ENCODE data around the gene CDC42BPB.

Gene CDC42BPB

DNA sequence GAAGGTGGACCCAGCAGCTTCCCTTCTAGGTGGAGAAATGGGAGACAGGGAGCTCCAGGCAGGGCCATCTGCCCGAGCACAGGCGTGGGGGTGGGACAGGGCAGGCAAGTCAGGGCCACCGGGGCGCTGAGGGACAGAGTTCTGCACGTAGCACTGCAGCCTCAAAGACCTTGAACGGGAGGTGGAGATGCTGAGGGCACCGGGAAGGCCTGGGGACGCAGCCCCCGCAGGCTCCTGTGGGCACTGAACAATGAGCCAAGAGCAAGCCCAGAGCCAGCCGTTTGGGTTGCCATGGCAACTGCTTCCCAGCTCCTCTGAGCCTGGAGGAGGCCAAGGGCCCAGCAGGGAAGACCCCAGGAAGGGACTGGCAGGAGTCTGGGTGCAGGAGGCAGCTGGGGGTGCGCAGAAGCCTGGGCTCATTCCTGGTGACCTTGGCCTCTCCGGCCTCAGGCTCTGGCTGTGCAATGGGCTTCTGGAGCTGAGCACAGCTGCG, 30.0 kb upstream of the CDC42BPB start:
- no peaks in the 10 kb centered on the region for H3K9me3 Mint-ChIP-seq
- peaks cover 7% of the 10 kb centered on the region for H3K27me3 Mint-ChIP-seq (ENCODE audit: low read depth)
- no peak overlapping the region for H3K4me3 Mint-ChIP-seq
- no peak overlapping the region for H3K27ac Mint-ChIP-seq
- no peaks in the 10 kb centered on the region for H3K36me3 Mint-ChIP-seq (ENCODE audit: low read depth)
- no peaks in the 10 kb centered on the region for H3K4me1 Mint-ChIP-seq (ENCODE audit: low read depth)

DNA sequence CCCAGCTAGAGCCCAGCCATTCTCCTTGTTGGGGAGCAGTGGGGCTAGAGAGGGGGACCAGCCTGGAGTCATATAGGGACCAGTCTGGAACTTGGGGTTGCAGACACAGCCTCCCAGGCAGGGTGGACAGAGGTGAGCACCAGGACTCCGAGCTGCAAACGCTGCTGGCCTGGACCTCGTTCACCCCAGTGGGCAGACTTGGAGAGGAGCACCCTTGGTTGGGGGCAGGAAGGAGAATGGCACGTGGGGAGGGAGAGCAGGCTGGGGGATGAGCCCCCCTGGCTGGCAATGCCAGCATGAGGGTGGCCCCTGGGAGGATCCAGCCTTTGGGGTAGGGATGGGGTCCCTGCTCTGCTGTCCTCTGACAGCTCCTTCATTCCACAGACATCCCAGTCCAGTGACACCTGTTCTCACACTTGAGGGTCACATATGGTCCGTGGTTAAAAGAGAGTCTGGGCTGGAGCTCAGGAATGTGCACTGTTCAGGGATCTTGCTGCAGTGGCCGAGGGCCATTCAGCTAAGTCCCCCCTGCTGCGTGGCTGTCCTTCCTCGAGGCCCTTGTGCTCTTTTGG, 29.5 kb upstream of the CDC42BPB start:
- no peaks in the 10 kb centered on the region for H3K9me3 Mint-ChIP-seq
- H3K36me3 Mint-ChIP-seq (ENCODE audit: low read depth), result no peaks in the 10 kb centered on the region
- peaks cover 7% of the 10 kb centered on the region for H3K27me3 Mint-ChIP-seq (ENCODE audit: low read depth)

DNA sequence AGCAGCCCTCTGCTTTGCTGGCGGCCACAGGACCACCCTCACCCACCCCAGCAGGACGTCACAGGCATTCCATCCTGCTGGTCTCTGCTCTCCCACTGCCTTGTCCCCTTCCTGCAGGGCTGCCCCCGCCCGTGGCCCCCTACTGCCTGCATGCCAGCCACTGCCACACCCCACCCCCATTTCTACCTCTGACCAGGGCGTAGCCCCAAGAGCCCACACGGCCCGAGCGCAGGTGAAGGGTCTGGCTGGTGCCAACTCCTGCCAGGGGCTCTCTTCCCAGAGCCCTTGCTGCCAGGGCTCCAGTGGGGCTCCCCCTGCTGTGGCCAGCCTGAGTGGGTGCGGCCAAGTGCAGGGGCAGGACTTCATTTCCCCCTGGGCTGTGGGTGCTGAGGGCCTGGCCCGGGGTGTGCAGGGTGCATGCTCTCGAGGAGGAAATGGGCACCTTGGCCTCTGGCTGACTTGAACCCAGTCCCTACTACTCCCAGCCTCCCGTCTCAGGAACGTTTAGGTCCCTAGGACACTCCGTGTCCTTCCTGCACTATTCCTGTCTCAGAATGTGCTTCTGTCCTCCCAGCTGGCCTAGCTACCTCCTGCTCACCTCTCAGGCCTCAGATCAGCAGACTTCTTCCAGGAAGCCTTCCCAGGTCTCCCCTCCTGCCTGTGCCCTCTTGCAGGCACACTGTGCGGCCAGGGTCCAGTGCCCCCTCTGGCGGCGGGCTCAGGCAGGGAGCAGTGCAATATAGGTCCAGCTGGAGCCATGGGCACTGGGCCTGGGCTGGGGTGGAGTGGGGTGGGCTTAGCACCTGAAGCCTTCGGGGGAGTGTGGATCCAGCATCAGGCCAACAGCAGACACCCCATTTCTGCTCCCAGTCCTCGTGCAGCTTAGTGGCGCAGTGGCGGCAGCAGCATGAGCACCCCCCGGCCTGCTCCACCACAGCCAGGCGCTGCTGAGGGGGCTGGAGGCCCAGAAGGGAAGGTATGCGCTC, 28.1 kb upstream of the CDC42BPB start:
- peaks cover 4% of the 10 kb centered on the region for H3K27me3 Mint-ChIP-seq (ENCODE audit: low read depth)
- no peaks in the 10 kb centered on the region for H3K9me3 Mint-ChIP-seq
- no peaks in the 10 kb centered on the region for H3K36me3 Mint-ChIP-seq (ENCODE audit: low read depth)
- no peak overlapping the region for H3K27ac Mint-ChIP-seq
- no peak overlapping the region for H3K4me3 Mint-ChIP-seq
- no peaks in the 10 kb centered on the region for H3K4me1 Mint-ChIP-seq (ENCODE audit: low read depth)

More for the DNA sequence above, 29.5 kb upstream of the CDC42BPB start:
- Mint-ChIP-seq H3K27ac (no peak overlapping the region), H3K4me3 (no peak overlapping the region), H3K4me1 (ENCODE audit: low read depth) (no peaks in the 10 kb centered on the region)

DNA sequence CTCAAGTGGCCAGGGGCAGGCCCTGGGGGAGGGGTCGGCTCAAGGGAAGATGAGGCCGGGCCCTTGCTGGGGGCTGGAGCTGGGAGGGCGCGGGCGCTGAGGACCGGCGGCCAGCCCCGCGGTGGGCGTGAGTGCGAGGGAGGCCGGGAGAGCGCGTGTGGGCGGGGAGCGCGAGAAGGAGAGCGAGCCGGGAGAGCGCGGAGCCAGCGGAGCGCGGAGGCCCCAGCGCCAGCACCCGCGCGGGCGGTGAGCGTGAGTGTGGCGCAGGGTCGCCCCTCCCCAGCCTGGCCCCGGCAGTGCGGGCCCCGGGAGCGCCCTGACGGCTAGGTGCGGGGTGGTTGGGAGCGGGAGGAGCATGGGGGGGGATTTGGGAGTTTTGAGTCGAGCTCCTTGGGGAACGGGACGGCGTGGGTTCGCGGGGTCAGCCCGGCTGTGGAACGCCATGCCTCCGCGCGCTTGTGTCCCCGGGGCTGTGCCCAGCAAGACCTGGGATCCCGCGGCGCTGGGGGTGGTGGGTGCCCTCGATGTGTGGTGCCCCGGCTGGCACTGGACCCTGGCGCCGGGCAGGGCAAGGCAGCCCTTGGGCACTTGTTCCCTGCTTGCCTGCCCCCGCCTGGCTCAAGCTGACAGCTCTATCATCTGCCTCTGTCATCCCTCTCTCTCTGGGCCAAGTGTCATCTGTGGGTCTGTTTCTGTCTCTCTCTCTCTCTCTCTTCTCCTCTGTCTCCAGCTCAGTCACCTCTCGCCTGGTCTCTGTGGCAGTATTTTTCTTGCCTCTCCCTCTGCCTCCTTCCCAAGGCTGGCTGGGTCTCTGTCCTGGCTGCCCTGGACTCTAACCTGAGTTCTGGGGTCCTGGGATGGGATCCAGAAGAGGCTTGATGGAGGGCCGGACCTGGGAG, 26.9 kb upstream of the CDC42BPB start, which contains the start of gene LBHD2:
Gene LBHD2, plus strand, starts transcription at position 190 of the 899 bp plus-strand sequence. CDS start 1,803 bp downstream, outside the sequence.
- H3K36me3 Mint-ChIP-seq (ENCODE audit: low read depth), result no peaks in the 10 kb centered on the region
- H3K4me3 Mint-ChIP-seq, result no peak within 1 kb of the TSS
- H3K27me3 Mint-ChIP-seq (ENCODE audit: low read depth), result peaks cover 4% of the 10 kb centered on the region
- no peaks in the 10 kb centered on the region for H3K9me3 Mint-ChIP-seq
- H3K27ac Mint-ChIP-seq, result no peak within 1 kb of the TSS
- no peaks in the 10 kb centered on the region for H3K4me1 Mint-ChIP-seq (ENCODE audit: low read depth)

DNA sequence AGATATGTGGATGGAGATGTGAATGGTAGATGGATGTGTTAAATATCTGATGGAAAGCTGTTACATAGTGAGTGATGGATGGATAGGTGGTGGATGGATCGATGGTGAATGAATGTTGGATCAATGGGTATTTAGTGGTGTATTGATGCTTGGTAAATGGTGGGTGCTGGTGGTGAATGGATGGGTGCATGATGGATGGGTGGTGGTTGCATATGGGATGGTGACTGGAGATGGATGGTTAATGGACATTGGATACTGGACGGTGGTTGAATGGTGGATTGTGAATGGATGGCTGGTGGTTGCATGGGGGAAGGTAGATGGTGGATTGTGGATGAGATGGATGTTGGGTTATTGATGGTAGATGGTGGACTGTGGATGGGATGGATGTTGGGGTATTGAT, 24.6 kb upstream of the CDC42BPB start:
- no peaks in the 10 kb centered on the region for H3K36me3 Mint-ChIP-seq (ENCODE audit: low read depth)

DNA sequence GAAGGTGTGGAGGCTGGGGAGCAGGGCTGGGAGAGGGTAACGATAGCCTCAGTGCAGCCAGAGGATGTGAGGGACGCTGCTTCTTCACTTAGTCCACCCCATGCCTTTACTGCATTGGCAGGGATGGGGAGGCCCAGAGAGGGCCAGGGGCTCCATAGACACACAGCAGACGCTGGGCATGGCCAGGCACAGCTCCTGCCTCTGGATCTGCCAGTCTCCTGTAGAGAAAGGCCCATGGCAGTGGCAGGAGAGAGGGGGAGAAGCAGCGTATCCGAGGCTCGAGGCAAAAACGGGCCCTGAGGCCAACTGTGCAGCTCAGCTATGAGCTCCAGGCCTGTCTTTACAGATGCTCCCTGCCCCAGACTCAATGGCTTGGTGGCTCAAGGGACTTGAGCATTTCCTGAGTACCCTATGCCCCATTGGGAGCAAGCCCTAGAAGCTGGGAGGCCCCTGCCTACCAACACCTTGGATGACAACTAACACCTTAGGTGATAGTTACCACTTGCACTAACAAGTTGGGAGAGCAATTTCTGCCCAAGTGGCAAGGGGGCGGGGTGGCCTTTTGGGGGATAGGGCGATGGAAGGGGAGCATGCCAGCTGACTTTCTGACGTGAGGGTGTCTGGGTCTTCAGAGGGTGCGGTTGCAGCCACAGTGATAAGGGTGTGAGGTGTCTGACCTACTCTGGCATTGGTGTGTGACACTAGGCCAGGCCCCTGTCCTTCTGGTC, 21.7 kb upstream of the CDC42BPB start:
- Mint-ChIP-seq H3K4me1 (ENCODE audit: low read depth) (no peaks in the 10 kb centered on the region), H3K36me3 (ENCODE audit: low read depth) (no peaks in the 10 kb centered on the region), H3K27ac (no peak overlapping the region), H3K27me3 (ENCODE audit: low read depth) (peaks cover 5% of the 10 kb centered on the region), H3K4me3 (no peak overlapping the region), H3K9me3 (no peaks in the 10 kb centered on the region)

More for the DNA sequence above, 24.6 kb upstream of the CDC42BPB start:
- no peak overlapping the region for H3K27ac Mint-ChIP-seq
- H3K4me3 Mint-ChIP-seq, result no peak overlapping the region
- H3K27me3 Mint-ChIP-seq (ENCODE audit: low read depth), result peaks cover 4% of the 10 kb centered on the region
- H3K9me3 Mint-ChIP-seq, result no peaks in the 10 kb centered on the region
- no peaks in the 10 kb centered on the region for H3K4me1 Mint-ChIP-seq (ENCODE audit: low read depth)

DNA sequence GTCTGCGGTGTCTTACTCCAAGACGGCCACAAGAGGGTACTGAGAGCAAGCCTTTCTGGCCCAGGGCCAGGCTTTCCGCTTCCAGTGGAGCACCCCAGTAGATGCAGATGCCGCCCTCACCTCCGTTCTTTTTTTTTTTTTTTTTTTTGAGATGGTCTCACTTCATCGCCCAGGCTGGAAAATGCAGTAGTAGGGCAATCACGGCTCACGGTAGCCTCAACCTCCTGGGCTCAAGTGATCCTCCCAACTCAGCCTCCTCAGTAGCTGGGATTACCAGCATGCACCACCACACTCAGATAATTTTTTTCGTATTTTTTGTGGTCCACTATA, 21.0 kb upstream of the CDC42BPB start:
- Mint-ChIP-seq H3K36me3 (ENCODE audit: low read depth) (no peaks in the 10 kb centered on the region), H3K9me3 (no peaks in the 10 kb centered on the region), H3K4me3 (no peak overlapping the region), H3K27me3 (ENCODE audit: low read depth) (peaks cover 5% of the 10 kb centered on the region), H3K27ac (no peak overlapping the region), H3K4me1 (ENCODE audit: low read depth) (no peaks in the 10 kb centered on the region)

DNA sequence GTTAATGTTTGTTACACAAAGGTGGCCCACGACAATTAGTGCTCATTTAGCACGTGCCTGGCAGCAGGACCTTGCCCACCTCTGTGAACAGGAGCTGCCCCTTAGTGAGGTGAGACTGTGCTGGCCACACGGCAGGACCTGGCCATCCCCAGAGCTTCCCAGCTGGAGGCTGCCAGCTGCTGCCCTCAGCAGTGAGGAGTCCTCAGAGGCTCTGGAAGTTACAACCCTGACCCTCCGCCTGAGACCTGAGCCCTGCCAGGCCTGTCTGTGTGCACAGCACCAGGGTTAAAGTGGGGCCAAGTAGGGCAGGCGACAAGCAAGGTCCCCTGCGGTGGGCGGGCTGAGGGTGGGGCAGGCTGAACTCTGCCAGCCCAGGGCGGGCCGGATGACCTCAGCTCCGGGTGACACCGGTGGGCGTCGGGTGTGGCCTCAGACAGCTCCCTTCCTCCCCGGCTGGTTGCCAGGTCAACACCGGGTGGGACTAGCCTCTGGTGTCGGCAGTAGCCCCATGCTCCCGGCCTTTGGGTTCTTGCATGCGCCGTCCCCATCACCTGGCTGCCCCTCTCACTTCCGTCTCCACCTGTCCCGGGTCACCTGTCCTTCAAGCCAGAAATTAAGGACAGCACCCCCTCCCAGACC, 17.5 kb upstream of the CDC42BPB start:
- Mint-ChIP-seq H3K27me3 (ENCODE audit: low read depth) (peaks cover 5% of the 10 kb centered on the region), H3K36me3 (ENCODE audit: low read depth) (no peaks in the 10 kb centered on the region), H3K4me1 (ENCODE audit: low read depth) (no peaks in the 10 kb centered on the region), H3K27ac (no peak overlapping the region), H3K4me3 (no peak overlapping the region), H3K9me3 (no peaks in the 10 kb centered on the region)

DNA sequence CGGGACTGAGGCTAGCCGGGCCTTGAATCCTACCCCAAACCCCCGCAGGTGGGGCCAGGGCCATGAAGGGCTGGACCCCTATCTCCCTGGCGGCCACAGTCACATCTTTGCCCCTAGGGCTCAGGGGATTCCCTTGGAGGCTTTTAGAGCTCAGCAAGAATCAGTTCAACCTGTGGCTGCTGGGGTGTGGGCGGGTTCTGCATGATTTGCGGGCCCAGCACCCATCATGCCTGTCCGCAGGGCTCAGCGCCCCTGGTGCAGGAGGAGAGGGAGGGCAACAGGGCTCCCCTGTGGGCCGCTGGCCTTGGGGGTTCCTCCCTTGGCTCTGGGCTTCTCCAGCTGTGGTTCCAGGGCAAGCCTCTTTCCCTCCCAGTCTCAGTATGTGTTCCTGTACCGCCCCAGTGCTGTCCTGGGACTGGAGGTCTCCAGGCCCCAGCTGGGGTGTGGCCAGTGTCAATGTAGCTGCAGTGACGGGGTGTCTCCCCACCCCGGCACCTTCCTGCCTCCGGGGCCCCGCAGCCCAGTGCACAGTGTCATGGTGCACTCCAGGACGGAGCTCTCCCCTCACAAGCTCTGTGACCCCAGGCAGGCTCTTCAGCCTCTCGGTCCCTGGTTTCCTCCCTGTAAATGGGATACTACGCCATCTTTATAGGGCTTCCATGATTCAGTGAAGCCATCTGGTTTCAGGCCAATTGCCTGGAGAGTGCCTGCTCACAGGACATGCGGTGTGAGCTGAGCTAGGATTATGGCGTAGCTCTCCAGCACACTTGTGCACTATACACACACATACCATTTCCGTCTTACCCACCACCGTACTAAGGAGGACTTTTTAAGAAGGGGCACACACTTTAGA, 16.8 kb upstream of the CDC42BPB start:
- H3K27ac Mint-ChIP-seq, result no peak overlapping the region
- peaks cover 5% of the 10 kb centered on the region for H3K27me3 Mint-ChIP-seq (ENCODE audit: low read depth)
- H3K36me3 Mint-ChIP-seq (ENCODE audit: low read depth), result no peaks in the 10 kb centered on the region
- H3K9me3 Mint-ChIP-seq, result no peaks in the 10 kb centered on the region
- no peaks in the 10 kb centered on the region for H3K4me1 Mint-ChIP-seq (ENCODE audit: low read depth)
- no peak overlapping the region for H3K4me3 Mint-ChIP-seq

DNA sequence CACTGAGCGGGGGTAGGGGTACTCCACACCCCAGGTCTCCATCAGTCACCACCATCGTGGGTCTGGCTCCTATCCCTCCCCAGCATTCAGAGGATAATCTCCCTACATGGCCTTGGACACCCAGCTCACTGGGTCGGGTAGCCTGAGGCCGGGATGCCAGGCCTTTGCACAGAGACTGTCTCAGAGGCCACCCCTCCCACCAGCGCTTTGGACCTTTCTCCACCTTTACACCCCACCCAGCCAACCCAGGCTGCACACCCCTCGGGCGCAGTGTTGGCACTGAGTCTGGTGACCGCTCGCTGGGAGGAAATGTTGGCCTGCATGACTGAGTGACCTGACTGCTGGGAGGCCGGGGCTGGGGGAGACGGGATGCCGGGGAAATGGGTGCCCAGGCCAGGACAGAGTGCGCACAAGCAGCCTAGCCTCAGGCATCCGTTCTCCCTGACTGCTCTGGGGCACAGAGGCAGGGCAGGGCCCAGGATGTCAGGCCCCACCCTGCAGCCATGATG, 16.1 kb upstream of the CDC42BPB start:
- no peaks in the 10 kb centered on the region for H3K36me3 Mint-ChIP-seq (ENCODE audit: low read depth)

DNA sequence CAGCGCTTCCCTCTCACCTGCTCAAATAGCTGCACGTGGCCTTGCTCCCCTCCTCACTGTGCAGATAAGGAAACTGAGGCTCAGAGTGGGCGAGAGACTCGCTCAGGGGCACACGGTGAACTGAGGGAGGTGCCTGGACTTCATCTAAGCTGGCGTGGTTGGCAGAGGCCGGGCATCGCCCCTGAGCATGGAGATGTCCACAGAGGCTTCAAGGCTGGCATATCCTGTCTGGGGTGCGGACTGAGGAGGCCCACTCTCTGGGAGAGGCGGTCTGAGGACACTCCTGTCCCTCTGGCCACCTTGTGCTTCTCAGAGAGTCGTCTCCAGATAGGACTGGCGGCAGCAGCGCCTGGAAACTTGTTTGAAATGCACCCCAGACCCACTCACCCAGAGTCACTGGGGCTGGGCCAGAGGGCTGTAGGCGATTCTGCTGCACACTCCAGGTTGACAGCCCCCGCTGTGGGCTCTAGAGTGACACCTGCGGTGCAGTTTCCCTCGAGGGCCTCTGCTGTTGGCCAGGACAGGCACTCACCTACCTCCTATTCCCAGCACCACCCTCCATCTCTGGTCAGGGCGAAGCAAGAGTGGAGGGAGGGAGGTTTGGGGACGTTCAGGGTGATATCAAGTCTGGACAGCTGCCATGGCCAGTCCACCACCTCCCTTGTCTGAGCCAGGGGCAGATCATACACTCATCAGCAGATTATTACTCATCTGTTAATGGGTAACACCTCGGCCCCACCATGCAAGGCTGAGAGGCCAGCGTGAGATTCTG, 15.4 kb upstream of the CDC42BPB start:
- Mint-ChIP-seq H3K27ac (no peak overlapping the region), H3K27me3 (ENCODE audit: low read depth) (peaks cover 5% of the 10 kb centered on the region), H3K36me3 (ENCODE audit: low read depth) (no peaks in the 10 kb centered on the region), H3K9me3 (no peaks in the 10 kb centered on the region), H3K4me3 (no peak overlapping the region), H3K4me1 (ENCODE audit: low read depth) (no peaks in the 10 kb centered on the region)

More for the DNA sequence above, 16.1 kb upstream of the CDC42BPB start:
- Mint-ChIP-seq H3K9me3 (no peaks in the 10 kb centered on the region), H3K4me1 (ENCODE audit: low read depth) (no peaks in the 10 kb centered on the region), H3K4me3 (no peak overlapping the region), H3K27me3 (ENCODE audit: low read depth) (peaks cover 5% of the 10 kb centered on the region), H3K27ac (no peak overlapping the region)
